Neural cell (in vitro differentiated cells): ENCODE results near the gene IQSEC2. TPM values are rescaled to one million over a fixed set of nuclear protein-coding genes. Genes with fewer than 3 reads are reported as not detected.

Source experiments
- H2AFZ ChIP-seq: fragments of 200-600, 300-800 bp; sonication (generic), shearing (Covaris generic); 2 replicates; pipeline ENCODE4 v1.6.0; 2014; ENCODE audit warnings: low read depth, mild to moderate bottlenecking, antibody characterized with exemption, low read length, moderate library complexity
- H3F3A ChIP-seq: fragments of 200-600 bp; shearing (Covaris generic); 2 replicates; pipeline ENCODE4 v1.6.1; 2016; ENCODE audit warnings: mild to moderate bottlenecking, moderate library complexity, mixed read lengths, antibody characterized with exemption, low read length; ENCODE audit not compliant: insufficient read depth, poor library complexity, severe bottlenecking
- H3K27ac ChIP-seq: fragments of 200-600, 300-800 bp; sonication (generic), shearing (Covaris generic); 2 replicates; pipeline ENCODE4 v1.5.1; 2014; ENCODE audit warnings: mild to moderate bottlenecking, low read length, moderate library complexity
- H3K27me3 ChIP-seq: fragments of 300-800, 200-600 bp; sonication (generic), shearing (Covaris generic); 2 replicates; pipeline ENCODE4 v1.6.0; 2014; ENCODE audit warnings: mild to moderate bottlenecking, low read depth, low read length, moderate library complexity; ENCODE audit not compliant: insufficient read depth
- H3K36me3 ChIP-seq: fragments of 300-800, 200-600 bp; sonication (generic), shearing (Covaris generic); 2 replicates; pipeline ENCODE4 v1.5.1; 2014; ENCODE audit warnings: mild to moderate bottlenecking, antibody characterized with exemption, low read length, moderate library complexity; ENCODE audit not compliant: insufficient read depth
- H3K4me2 ChIP-seq: fragments of 300-800, 200-600 bp; sonication (generic), shearing (Covaris generic); 2 replicates; pipeline ENCODE4 v1.6.0; 2014; ENCODE audit warnings: mild to moderate bottlenecking, low read length
- H3K4me3 ChIP-seq: fragments of 300-800, 200-600 bp; sonication (generic), shearing (Covaris generic); 2 replicates; pipeline ENCODE4 v1.5.1; 2014; ENCODE audit warnings: mild to moderate bottlenecking, low read length, moderate library complexity
- H3K79me2 ChIP-seq: fragments of 200-600 bp; shearing (Covaris generic); replicated peaks from 2 replicates; pipeline ENCODE4 v1.6.0; 2014; ENCODE audit warnings: mild to moderate bottlenecking, low read length, moderate library complexity; ENCODE audit not compliant: insufficient read depth
- H3K9ac ChIP-seq: fragments of 300-800, 200-600 bp; sonication (generic), shearing (Covaris generic); 2 replicates; pipeline ENCODE4 v1.6.1; 2016; ENCODE audit warnings: mild to moderate bottlenecking, low read length, mixed read lengths
- H3K9me2 ChIP-seq: fragments of 200-600 bp; shearing (Covaris generic); 2 replicates; pipeline ENCODE4 v1.6.1; 2016; ENCODE audit warnings: mild to moderate bottlenecking, low read length, mixed read lengths; ENCODE audit not compliant: insufficient read depth
- H3K9me3 ChIP-seq: fragments of 200-600, 300-800 bp; sonication (generic), shearing (Covaris generic); 2 replicates; pipeline ENCODE4 v1.6.1; 2016; ENCODE audit warnings: mild to moderate bottlenecking, mixed run types, low read length, moderate library complexity, mixed read lengths
- H4K20me1 ChIP-seq: fragments of 200-600 bp; shearing (Covaris generic); 2 replicates; pipeline ENCODE4 v1.6.1; 2016; ENCODE audit warnings: mild to moderate bottlenecking, mixed run types; ENCODE audit not compliant: insufficient read depth
- EP300 ChIP-seq: fragments of 450-650 bp; conservative IDR thresholded peaks from 2 replicates; pipeline ENCODE4 v1.6.1; 2014; ENCODE audit warnings: antibody characterized with exemption, mild to moderate bottlenecking, moderate library complexity; ENCODE audit not compliant: poor library complexity, severe bottlenecking
- EZH2 ChIP-seq: fragments of 200-600, 300-800 bp; shearing (Covaris generic), sonication (generic); IDR thresholded peaks from 2 replicates; pipeline ENCODE4 v1.6.1; 2014; ENCODE audit warnings: antibody characterized with exemption, low read length, borderline replicate concordance, mild to moderate bottlenecking; ENCODE audit not compliant: insufficient read depth, poor library complexity, severe bottlenecking
- MXI1 ChIP-seq: fragments of 450-650 bp; conservative IDR thresholded peaks from 2 replicates; pipeline ENCODE4 v1.6.1; 2014; ENCODE audit warnings: antibody characterized with exemption, mild to moderate bottlenecking; ENCODE audit not compliant: poor library complexity, severe bottlenecking
- POLR2AphosphoS5 ChIP-seq: IDR thresholded peaks from 2 replicates; pipeline ENCODE4 v1.6.1; 2012
- RAD21 ChIP-seq: fragments of 450-650 bp; conservative IDR thresholded peaks from 2 replicates; pipeline ENCODE4 v1.6.1; 2014; ENCODE audit warnings: antibody characterized with exemption, mild to moderate bottlenecking, moderate library complexity
- SMC3 ChIP-seq: fragments of 450-650 bp; conservative IDR thresholded peaks from 2 replicates; pipeline ENCODE4 v1.6.1; 2014; ENCODE audit warnings: antibody characterized with exemption, mild to moderate bottlenecking, moderate library complexity; ENCODE audit not compliant: poor library complexity
- TAF1 ChIP-seq: IDR thresholded peaks from 2 replicates; pipeline ENCODE4 v1.6.1; 2012; ENCODE audit warnings: low read depth
- polyA plus RNA-seq: library from polyadenylated mRNA; depleted of rRNA; stranded (reverse); fragments of >200 nt; gene quantifications from 2 replicates; pipeline ENCODE4 v1.2.3, GENCODE V29; 2014
- TF ChIP-seq, protein P1 (sequence below): IDR thresholded peaks from 2 replicates; pipeline ENCODE4 v1.6.1; 2012; ENCODE audit warnings: borderline replicate concordance
- TF ChIP-seq, protein P2 (sequence below): fragments of 450-650 bp; IDR thresholded peaks from 2 replicates; pipeline ENCODE4 v1.5.1; 2014; ENCODE audit warnings: antibody characterized with exemption, mild to moderate bottlenecking, moderate library complexity; ENCODE audit not compliant: poor library complexity, severe bottlenecking

Gene IQSEC2
- polyA plus RNA-seq, 1 donor from 2014 or later, result 2.4 TPM

DNA sequence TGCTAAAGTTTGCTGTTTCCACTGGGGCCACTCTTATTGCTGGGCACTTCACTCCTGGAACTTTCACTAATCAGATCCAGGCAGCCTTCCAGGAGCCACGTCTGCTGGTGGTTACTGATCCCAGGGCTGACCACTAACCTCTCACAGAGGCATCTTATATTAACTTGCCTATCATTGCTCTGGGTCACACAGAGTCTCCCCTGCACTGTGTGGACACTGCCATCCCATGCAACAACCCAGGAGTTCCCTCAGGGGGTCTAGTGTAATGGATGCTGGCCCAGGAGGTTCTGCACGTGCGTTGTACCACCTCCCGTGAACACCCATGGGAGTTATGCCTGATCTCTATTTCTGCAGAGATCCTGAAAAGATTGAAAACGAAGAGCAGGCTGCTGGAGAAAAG is 41.8 kb upstream of the IQSEC2 start:
- Histone ChIP-seq H3K9ac (no peak overlapping the region), H3K4me3 (no peak overlapping the region), H3F3A (no peaks in the 10 kb centered on the region), H3K27me3 (peaks cover 37% of the 10 kb centered on the region), H3K4me2 (no peak overlapping the region), H3K27ac (no peak overlapping the region), H3K9me2 (no peaks in the 10 kb centered on the region), H3K79me2 (no peaks in the 10 kb centered on the region), H3K36me3 (no peaks in the 10 kb centered on the region), H4K20me1 (no peaks in the 10 kb centered on the region), H3K9me3 (no peaks in the 10 kb centered on the region), H2AFZ (no peak overlapping the region)
- TF ChIP-seq MXI1 (no peak), EZH2 (no peak), RAD21 (no peak), POLR2AphosphoS5 (no peak), EP300 (no peak), TAF1 (no peak), SMC3 (no peak)
- TF ChIP-seq, protein P1, sequence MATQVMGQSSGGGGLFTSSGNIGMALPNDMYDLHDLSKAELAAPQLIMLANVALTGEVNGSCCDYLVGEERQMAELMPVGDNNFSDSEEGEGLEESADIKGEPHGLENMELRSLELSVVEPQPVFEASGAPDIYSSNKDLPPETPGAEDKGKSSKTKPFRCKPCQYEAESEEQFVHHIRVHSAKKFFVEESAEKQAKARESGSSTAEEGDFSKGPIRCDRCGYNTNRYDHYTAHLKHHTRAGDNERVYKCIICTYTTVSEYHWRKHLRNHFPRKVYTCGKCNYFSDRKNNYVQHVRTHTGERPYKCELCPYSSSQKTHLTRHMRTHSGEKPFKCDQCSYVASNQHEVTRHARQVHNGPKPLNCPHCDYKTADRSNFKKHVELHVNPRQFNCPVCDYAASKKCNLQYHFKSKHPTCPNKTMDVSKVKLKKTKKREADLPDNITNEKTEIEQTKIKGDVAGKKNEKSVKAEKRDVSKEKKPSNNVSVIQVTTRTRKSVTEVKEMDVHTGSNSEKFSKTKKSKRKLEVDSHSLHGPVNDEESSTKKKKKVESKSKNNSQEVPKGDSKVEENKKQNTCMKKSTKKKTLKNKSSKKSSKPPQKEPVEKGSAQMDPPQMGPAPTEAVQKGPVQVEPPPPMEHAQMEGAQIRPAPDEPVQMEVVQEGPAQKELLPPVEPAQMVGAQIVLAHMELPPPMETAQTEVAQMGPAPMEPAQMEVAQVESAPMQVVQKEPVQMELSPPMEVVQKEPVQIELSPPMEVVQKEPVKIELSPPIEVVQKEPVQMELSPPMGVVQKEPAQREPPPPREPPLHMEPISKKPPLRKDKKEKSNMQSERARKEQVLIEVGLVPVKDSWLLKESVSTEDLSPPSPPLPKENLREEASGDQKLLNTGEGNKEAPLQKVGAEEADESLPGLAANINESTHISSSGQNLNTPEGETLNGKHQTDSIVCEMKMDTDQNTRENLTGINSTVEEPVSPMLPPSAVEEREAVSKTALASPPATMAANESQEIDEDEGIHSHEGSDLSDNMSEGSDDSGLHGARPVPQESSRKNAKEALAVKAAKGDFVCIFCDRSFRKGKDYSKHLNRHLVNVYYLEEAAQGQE, result no peak
- TF ChIP-seq, protein P2, sequence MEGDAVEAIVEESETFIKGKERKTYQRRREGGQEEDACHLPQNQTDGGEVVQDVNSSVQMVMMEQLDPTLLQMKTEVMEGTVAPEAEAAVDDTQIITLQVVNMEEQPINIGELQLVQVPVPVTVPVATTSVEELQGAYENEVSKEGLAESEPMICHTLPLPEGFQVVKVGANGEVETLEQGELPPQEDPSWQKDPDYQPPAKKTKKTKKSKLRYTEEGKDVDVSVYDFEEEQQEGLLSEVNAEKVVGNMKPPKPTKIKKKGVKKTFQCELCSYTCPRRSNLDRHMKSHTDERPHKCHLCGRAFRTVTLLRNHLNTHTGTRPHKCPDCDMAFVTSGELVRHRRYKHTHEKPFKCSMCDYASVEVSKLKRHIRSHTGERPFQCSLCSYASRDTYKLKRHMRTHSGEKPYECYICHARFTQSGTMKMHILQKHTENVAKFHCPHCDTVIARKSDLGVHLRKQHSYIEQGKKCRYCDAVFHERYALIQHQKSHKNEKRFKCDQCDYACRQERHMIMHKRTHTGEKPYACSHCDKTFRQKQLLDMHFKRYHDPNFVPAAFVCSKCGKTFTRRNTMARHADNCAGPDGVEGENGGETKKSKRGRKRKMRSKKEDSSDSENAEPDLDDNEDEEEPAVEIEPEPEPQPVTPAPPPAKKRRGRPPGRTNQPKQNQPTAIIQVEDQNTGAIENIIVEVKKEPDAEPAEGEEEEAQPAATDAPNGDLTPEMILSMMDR, result no peak

DNA sequence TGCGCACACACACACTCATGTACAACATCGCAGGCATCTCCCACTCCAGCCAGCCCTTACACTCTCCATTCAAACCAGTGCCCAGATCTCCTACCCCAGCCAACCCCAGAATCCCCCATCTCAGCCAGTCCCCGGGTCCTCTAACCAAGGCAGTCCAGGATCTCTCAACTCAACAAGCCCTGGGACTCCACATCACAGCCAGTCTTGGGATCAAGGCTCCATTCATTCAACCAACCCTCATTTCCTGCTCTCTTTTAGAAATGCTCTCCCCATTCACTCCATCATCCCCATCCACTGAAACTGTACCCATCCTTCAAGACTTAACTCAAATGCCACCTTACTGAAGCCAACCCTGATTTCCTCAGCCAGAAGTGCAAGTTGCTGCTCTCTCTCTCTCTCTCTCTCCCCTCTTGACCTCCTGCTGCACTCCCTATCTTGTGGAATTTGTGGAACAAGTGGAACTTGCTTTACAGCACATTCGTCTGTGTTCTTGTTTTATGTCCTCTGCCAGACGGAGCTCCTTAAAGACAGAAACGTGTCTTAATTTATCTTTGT is 40.6 kb upstream of the IQSEC2 start:
- no peaks in the 10 kb centered on the region for H3K36me3 ChIP-seq
- no peaks in the 10 kb centered on the region for H4K20me1 ChIP-seq
- no peaks in the 10 kb centered on the region for H3K9me3 ChIP-seq
- H3K27ac ChIP-seq, result no peak overlapping the region
- H3K27me3 ChIP-seq, result peaks cover 37% of the 10 kb centered on the region
- H3K9ac ChIP-seq, result no peak overlapping the region
- H3K79me2 ChIP-seq, result no peaks in the 10 kb centered on the region
- no peak overlapping the region for H3K4me2 ChIP-seq
- no peak overlapping the region for H2AFZ ChIP-seq
- peak overlapping the region; percentile 51 for H3K4me3 ChIP-seq
- H3K9me2 ChIP-seq, result no peaks in the 10 kb centered on the region
- H3F3A ChIP-seq, result no peaks in the 10 kb centered on the region
- no peak for TF ChIP-seq SMC3
- no peak for TF ChIP-seq TAF1
- TF ChIP-seq, protein P2, result no peak
- TF ChIP-seq EZH2, result no peak
- TF ChIP-seq POLR2AphosphoS5, result no peak
- TF ChIP-seq EP300, result no peak
- TF ChIP-seq, protein P1, result no peak
- no peak for TF ChIP-seq MXI1
- TF ChIP-seq RAD21, result no peak
